Adrenal gland (tissue), 5 donors: ENCODE data around the gene BANF2.

Source experiments
- CTCF ChIP-seq, 6 experiments: fragments of 450-650 bp in 4 of 6; fragments of 200-600 bp in 2 of 6; sonication (generic) in 1 of 6; IDR thresholded peaks; 1 replicate in 5 of 6; 2 replicates in 1 of 6; pipeline versions ENCODE4 v1.5.1 to v1.8.0; 2016 to 2021; ENCODE audit warnings: antibody characterized with exemption in 6 of 6, mild to moderate bottlenecking in 2 of 6, moderate library complexity in 1 of 6
- POLR2A ChIP-seq, 2 donors: fragments of 450-650 bp; IDR thresholded peaks; one replicate each; pipeline ENCODE4 v1.6.1; 2017; ENCODE audit warnings: antibody characterized with exemption in 2 of 2, mild to moderate bottlenecking in 2 of 2, moderate library complexity in 1 of 2
- donor health status: DM: no; HTN: no; CAD: no.

- TF ChIP-seq CTCF (IDR thresholded peaks at IDR 0.05) (no peak), POLR2A (IDR thresholded peaks at IDR 0.05) (no peak)
These were observed 65.3 kb downstream of the BANF2 start for GRCh38 chr20:17765017-17765416.
